ENCODE measurements around the gene MNT.
A peak's percentile ranks its signal among the peaks of the same experiment; 100 is the strongest.

The MNT gene

GRCh38 chr17:2435181-2435741 is 34.4 kb upstream of the MNT start:
- Histone ChIP-seq H3K9ac (ENCODE audit: low read length) (no peak overlapping the region), H3K4me3 (ENCODE audit: low read length) (no peak overlapping the region), H3K4me1 (ENCODE audit: control insufficient read depth, insufficient read depth, low read length) (no peaks in the 10 kb centered on the region), H3K27me3 (ENCODE audit: control insufficient read depth, insufficient read depth, low read length) (no peaks in the 10 kb centered on the region), H3K36me3 (ENCODE audit: control insufficient read depth, insufficient read depth, low read length) (peaks cover 12% of the 10 kb centered on the region), H3K27ac (ENCODE audit: low read depth, low read length) (no peak overlapping the region)

- Histone ChIP-seq H3K9ac (ENCODE audit: low read length) (no peak overlapping the region), H3K4me3 (ENCODE audit: low read length) (no peak overlapping the region), H3K27me3 (ENCODE audit: control insufficient read depth, insufficient read depth, low read length) (no peaks in the 10 kb centered on the region), H3K4me1 (ENCODE audit: control insufficient read depth, insufficient read depth, low read length) (no peaks in the 10 kb centered on the region), H3K27ac (ENCODE audit: low read depth, low read length) (no peak overlapping the region), H3K36me3 (ENCODE audit: control insufficient read depth, insufficient read depth, low read length) (peaks cover 12% of the 10 kb centered on the region)
These were observed 32.8 kb upstream of the MNT start for GRCh38 chr17:2433696-2434095.

GRCh38 chr17:2427910-2428309 is 27.1 kb upstream of the MNT start:
- Histone ChIP-seq H3K4me3 (ENCODE audit: low read length) (no peak overlapping the region), H3K27me3 (ENCODE audit: control insufficient read depth, insufficient read depth, low read length) (no peaks in the 10 kb centered on the region), H3K27ac (ENCODE audit: low read depth, low read length) (no peak overlapping the region), H3K4me1 (ENCODE audit: control insufficient read depth, insufficient read depth, low read length) (no peaks in the 10 kb centered on the region), H3K36me3 (ENCODE audit: control insufficient read depth, insufficient read depth, low read length) (peaks cover under 1% of the 10 kb centered on the region), H3K9ac (ENCODE audit: low read length) (no peak overlapping the region)

GRCh38 chr17:2427215-2427614 is 26.4 kb upstream of the MNT start:
- Histone ChIP-seq H3K4me1 (ENCODE audit: control insufficient read depth, insufficient read depth, low read length) (no peaks in the 10 kb centered on the region), H3K27me3 (ENCODE audit: control insufficient read depth, insufficient read depth, low read length) (no peaks in the 10 kb centered on the region), H3K4me3 (ENCODE audit: low read length) (no peak overlapping the region), H3K9ac (ENCODE audit: low read length) (no peak overlapping the region), H3K27ac (ENCODE audit: low read depth, low read length) (no peak overlapping the region), H3K36me3 (ENCODE audit: control insufficient read depth, insufficient read depth, low read length) (no peaks in the 10 kb centered on the region)

GRCh38 chr17:2423271-2423670 is 22.4 kb upstream of the MNT start:
- Histone ChIP-seq H3K9ac (ENCODE audit: low read length) (no peak overlapping the region), H3K27ac (ENCODE audit: low read depth, low read length) (no peak overlapping the region), H3K36me3 (ENCODE audit: control insufficient read depth, insufficient read depth, low read length) (peaks cover 10% of the 10 kb centered on the region), H3K27me3 (ENCODE audit: control insufficient read depth, insufficient read depth, low read length) (no peaks in the 10 kb centered on the region), H3K4me3 (ENCODE audit: low read length) (no peak overlapping the region), H3K4me1 (ENCODE audit: control insufficient read depth, insufficient read depth, low read length) (peaks cover 3% of the 10 kb centered on the region)

- Histone ChIP-seq H3K4me3 (ENCODE audit: low read length) (no peak overlapping the region), H3K4me1 (ENCODE audit: control insufficient read depth, insufficient read depth, low read length) (peaks cover 3% of the 10 kb centered on the region), H3K27ac (ENCODE audit: low read depth, low read length) (peak overlapping the region; percentile 44), H3K9ac (ENCODE audit: low read length) (no peak overlapping the region), H3K36me3 (ENCODE audit: control insufficient read depth, insufficient read depth, low read length) (peaks cover 10% of the 10 kb centered on the region), H3K27me3 (ENCODE audit: control insufficient read depth, insufficient read depth, low read length) (no peaks in the 10 kb centered on the region)
These were observed 20.7 kb upstream of the MNT start for GRCh38 chr17:2421315-2422147.

- Histone ChIP-seq H3K36me3 (ENCODE audit: control insufficient read depth, insufficient read depth, low read length) (peaks cover 10% of the 10 kb centered on the region), H3K9ac (ENCODE audit: low read length) (no peak overlapping the region), H3K27me3 (ENCODE audit: control insufficient read depth, insufficient read depth, low read length) (no peaks in the 10 kb centered on the region), H3K4me1 (ENCODE audit: control insufficient read depth, insufficient read depth, low read length) (peaks cover 7% of the 10 kb centered on the region), H3K27ac (ENCODE audit: low read depth, low read length) (no peak overlapping the region), H3K4me3 (ENCODE audit: low read length) (no peak overlapping the region)
These were observed 19.3 kb upstream of the MNT start for GRCh38 chr17:2420176-2420575.

GRCh38 chr17:2419486-2419885 is 18.6 kb upstream of the MNT start:
- peak overlapping the region; percentile 13 for H3K27ac ChIP-seq (ENCODE audit: low read depth, low read length)

GRCh38 chr17:2418572-2418971 is 17.7 kb upstream of the MNT start:
- Histone ChIP-seq H3K4me1 (ENCODE audit: control insufficient read depth, insufficient read depth, low read length) (peaks cover 7% of the 10 kb centered on the region), H3K9ac (ENCODE audit: low read length) (no peak overlapping the region), H3K27ac (ENCODE audit: low read depth, low read length) (peak overlapping the region; percentile 84)

More at GRCh38 chr17:2419486-2419885, 18.6 kb upstream of the MNT start:
- H3K4me3 ChIP-seq (ENCODE audit: low read length) = no peak overlapping the region
- peaks cover 10% of the 10 kb centered on the region for H3K36me3 ChIP-seq (ENCODE audit: control insufficient read depth, insufficient read depth, low read length)
- no peaks in the 10 kb centered on the region for H3K27me3 ChIP-seq (ENCODE audit: control insufficient read depth, insufficient read depth, low read length)
- no peak overlapping the region for H3K9ac ChIP-seq (ENCODE audit: low read length)
- H3K4me1 ChIP-seq (ENCODE audit: control insufficient read depth, insufficient read depth, low read length) = peaks cover 7% of the 10 kb centered on the region

GRCh38 chr17:2416010-2416734 is 15.3 kb upstream of the MNT start:
- H3K36me3 ChIP-seq (ENCODE audit: control insufficient read depth, insufficient read depth, low read length) = peaks cover 10% of the 10 kb centered on the region
- peaks cover 7% of the 10 kb centered on the region for H3K4me1 ChIP-seq (ENCODE audit: control insufficient read depth, insufficient read depth, low read length)
- H3K9ac ChIP-seq (ENCODE audit: low read length) = no peak overlapping the region
- peak overlapping the region; percentile 10 for H3K27ac ChIP-seq (ENCODE audit: low read depth, low read length)
- no peaks in the 10 kb centered on the region for H3K27me3 ChIP-seq (ENCODE audit: control insufficient read depth, insufficient read depth, low read length)
- H3K4me3 ChIP-seq (ENCODE audit: low read length) = no peak overlapping the region

More at GRCh38 chr17:2418572-2418971, 17.7 kb upstream of the MNT start:
- no peak overlapping the region for H3K4me3 ChIP-seq (ENCODE audit: low read length)
- H3K36me3 ChIP-seq (ENCODE audit: control insufficient read depth, insufficient read depth, low read length) = peaks cover 10% of the 10 kb centered on the region
- H3K27me3 ChIP-seq (ENCODE audit: control insufficient read depth, insufficient read depth, low read length) = no peaks in the 10 kb centered on the region

- Histone ChIP-seq H3K27me3 (ENCODE audit: control insufficient read depth, insufficient read depth, low read length) (no peaks in the 10 kb centered on the region), H3K36me3 (ENCODE audit: control insufficient read depth, insufficient read depth, low read length) (peaks cover 3% of the 10 kb centered on the region), H3K9ac (ENCODE audit: low read length) (no peak overlapping the region), H3K4me3 (ENCODE audit: low read length) (no peak overlapping the region), H3K4me1 (ENCODE audit: control insufficient read depth, insufficient read depth, low read length) (peaks cover 7% of the 10 kb centered on the region), H3K27ac (ENCODE audit: low read depth, low read length) (no peak overlapping the region)
These were observed 14.2 kb upstream of the MNT start for GRCh38 chr17:2415081-2415480.

GRCh38 chr17:2414446-2415064 is 13.7 kb upstream of the MNT start:
- peaks cover 7% of the 10 kb centered on the region for H3K4me1 ChIP-seq (ENCODE audit: control insufficient read depth, insufficient read depth, low read length)
- H3K9ac ChIP-seq (ENCODE audit: low read length) = no peak overlapping the region
- H3K36me3 ChIP-seq (ENCODE audit: control insufficient read depth, insufficient read depth, low read length) = no peaks in the 10 kb centered on the region
- no peaks in the 10 kb centered on the region for H3K27me3 ChIP-seq (ENCODE audit: control insufficient read depth, insufficient read depth, low read length)
- H3K27ac ChIP-seq (ENCODE audit: low read depth, low read length) = no peak overlapping the region
- H3K4me3 ChIP-seq (ENCODE audit: low read length) = no peak overlapping the region

Measured in rectal smooth muscle tissue (tissue), 1 donor.